BJ (cell line): ENCODE measurements around the gene MYBPH. TPM values are rescaled to one million over a fixed set of nuclear protein-coding genes. Genes with fewer than 3 reads are reported as not detected.

ENCODE experiments used
- CTCF ChIA-PET: fragments of 350-600 bp; formaldehyde crosslinking; extraction: SDS; loops from one replicate; lab custom pipeline; 2021; ENCODE audit warnings: antibody characterized with exemption, inconsistent platforms; lab: Yijun Ruan, JAX
- POLR2A ChIA-PET: fragments of 300-600 bp; sonication (Branson Sonifier 250); formaldehyde crosslinking; extraction: SDS; loops from one replicate; lab custom pipeline; 2021; ENCODE audit warnings: antibody characterized with exemption; lab: Charles Lee
- DNase-seq: peaks from one replicate; pipeline ENCODE4 v3.0.0-alpha.2; 2011; ENCODE audit warnings: low read depth
- H3K27me3 ChIP-seq: 2 replicates; pipeline ENCODE4 v1.6.0; 2011; ENCODE audit warnings: low read length; ENCODE audit not compliant: control insufficient read depth, insufficient read depth
- H3K36me3 ChIP-seq: 2 replicates; pipeline ENCODE4 v1.5.1; 2011; ENCODE audit warnings: low read length; ENCODE audit not compliant: control insufficient read depth, insufficient read depth
- H3K4me3 ChIP-seq: 2 replicates; pipeline ENCODE4 v1.5.1; 2011; ENCODE audit warnings: low read depth, mild to moderate bottlenecking, control low read depth, low read length
- polyA plus RNA-seq: library from polyadenylated mRNA; depleted of rRNA; stranded (reverse); fragments of >200 nt; gene quantifications from 2 replicates; pipeline ENCODE4 v1.2.3, GENCODE V29; 2011
- TF ChIP-seq, protein P1 (sequence below): IDR thresholded peaks from 2 replicates; pipeline ENCODE4 v1.5.1; 2011; ENCODE audit warnings: low read depth, mild to moderate bottlenecking, control low read depth, inconsistent platforms, low read length, moderate library complexity; ENCODE audit not compliant: insufficient read depth

Gene MYBPH
- polyA plus RNA-seq, 1 experiment: not detected

DNA sequence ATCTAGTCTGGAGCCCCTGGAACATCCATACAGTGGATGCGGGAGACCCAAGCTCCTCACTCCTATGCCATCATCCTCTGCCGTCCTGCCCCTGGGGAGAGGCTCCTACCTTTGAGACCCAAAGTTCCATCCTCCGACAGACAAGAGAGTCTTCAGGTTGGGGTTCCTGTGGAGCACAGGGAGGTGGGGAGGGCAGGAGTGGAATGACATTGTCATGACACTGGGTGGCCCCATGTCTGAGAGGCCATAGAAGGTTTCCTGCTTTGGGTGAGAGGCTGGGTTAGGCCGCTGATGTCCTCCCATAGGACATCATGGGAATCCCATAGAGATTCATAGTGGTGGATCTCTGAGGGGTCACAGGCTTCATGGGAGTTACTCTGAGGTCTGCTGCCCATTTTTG, 8.8 kb upstream of the MYBPH start:
- no peak for DNase-seq
- no peaks in the 10 kb centered on the region for H3K36me3 ChIP-seq
- CTCF ChIA-PET: interaction anchor here (1.2 to 9.3 kb wide), 4 partner anchors 8 to 32 kb away, joined by 3 to 60 read pairs (median 8); partner anchors contain the start of gene MYBPH
- peaks cover 3% of the 10 kb centered on the region; the same call in 1 of the 2 replicates for H3K27me3 ChIP-seq
- POLR2A ChIA-PET: no interaction called here
- H3K4me3 ChIP-seq: no peak overlapping the region
- TF ChIP-seq, protein P1, sequence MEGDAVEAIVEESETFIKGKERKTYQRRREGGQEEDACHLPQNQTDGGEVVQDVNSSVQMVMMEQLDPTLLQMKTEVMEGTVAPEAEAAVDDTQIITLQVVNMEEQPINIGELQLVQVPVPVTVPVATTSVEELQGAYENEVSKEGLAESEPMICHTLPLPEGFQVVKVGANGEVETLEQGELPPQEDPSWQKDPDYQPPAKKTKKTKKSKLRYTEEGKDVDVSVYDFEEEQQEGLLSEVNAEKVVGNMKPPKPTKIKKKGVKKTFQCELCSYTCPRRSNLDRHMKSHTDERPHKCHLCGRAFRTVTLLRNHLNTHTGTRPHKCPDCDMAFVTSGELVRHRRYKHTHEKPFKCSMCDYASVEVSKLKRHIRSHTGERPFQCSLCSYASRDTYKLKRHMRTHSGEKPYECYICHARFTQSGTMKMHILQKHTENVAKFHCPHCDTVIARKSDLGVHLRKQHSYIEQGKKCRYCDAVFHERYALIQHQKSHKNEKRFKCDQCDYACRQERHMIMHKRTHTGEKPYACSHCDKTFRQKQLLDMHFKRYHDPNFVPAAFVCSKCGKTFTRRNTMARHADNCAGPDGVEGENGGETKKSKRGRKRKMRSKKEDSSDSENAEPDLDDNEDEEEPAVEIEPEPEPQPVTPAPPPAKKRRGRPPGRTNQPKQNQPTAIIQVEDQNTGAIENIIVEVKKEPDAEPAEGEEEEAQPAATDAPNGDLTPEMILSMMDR: no peak

DNA sequence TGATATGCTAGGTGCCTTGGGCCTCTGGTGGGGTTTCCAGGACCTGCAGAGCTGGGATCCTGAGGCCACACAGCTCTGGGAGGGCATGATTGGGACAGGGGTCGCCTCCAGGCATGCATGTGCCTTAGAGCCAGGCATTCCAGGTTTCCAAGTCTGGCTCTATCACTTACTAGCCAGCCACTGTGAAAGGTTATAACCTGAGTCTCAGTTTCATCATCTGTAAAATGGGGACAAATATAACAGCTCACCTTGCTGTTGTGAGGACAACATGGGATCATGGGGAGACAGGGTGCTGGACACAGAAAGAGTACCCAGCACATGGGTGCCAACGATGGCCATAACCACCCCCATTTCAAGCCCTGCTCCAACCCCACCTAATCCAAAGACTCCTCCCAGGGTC, 8.2 kb upstream of the MYBPH start:
- H3K36me3 ChIP-seq: no peaks in the 10 kb centered on the region
- H3K4me3 ChIP-seq: no peak overlapping the region
- TF ChIP-seq, protein P1: no peak
- ChIA-PET POLR2A (no interaction called here), CTCF (interaction anchor here (1.2 to 9.3 kb wide), 3 partner anchors 11 to 32 kb away, joined by 3 to 60 read pairs (median 6); no protein-coding TSS in a partner anchor)
- DNase-seq: no peak
- H3K27me3 ChIP-seq: peaks cover 3% of the 10 kb centered on the region; the same call in 1 of the 2 replicates

DNA sequence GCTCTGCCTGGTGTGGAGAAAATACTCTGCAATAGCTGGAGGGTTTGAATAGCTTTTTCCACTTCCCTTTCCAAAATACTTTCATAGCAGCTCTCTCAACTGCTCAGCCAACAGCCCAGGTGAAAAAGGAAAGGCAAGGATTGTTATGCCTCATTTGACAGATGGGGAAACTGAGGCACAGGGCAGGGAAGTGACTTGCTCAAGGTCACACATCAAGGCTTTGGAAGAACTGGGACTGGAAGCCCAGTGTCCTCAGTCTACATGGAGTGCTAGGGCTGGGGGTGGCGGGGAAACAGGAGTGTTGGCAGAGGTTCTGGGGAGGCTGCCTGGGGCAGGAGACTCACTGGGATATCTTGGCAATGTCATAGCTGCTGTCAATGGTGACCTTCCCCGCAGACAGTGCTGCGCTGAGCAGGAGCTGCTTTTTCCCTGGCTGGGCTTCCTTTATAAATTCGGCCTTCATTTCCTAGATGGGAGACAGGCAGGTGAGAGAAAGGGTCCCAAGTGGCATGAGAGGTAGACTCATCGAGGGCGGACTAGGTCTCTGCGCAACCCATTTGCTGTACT, 6.8 kb upstream of the MYBPH start:
- TF ChIP-seq, protein P1: no peak
- ChIA-PET CTCF (interaction anchor here (0.6 to 9.3 kb wide), 5 partner anchors 10 to 281 kb away, joined by 3 to 60 read pairs (median 5); no protein-coding TSS in a partner anchor), POLR2A (no interaction called here)
- DNase-seq: no peak
- H3K4me3 ChIP-seq: no peak overlapping the region
- peaks cover 1% of the 10 kb centered on the region; the same call in 1 of the 2 replicates for H3K27me3 ChIP-seq
- H3K36me3 ChIP-seq: no peaks in the 10 kb centered on the region

DNA sequence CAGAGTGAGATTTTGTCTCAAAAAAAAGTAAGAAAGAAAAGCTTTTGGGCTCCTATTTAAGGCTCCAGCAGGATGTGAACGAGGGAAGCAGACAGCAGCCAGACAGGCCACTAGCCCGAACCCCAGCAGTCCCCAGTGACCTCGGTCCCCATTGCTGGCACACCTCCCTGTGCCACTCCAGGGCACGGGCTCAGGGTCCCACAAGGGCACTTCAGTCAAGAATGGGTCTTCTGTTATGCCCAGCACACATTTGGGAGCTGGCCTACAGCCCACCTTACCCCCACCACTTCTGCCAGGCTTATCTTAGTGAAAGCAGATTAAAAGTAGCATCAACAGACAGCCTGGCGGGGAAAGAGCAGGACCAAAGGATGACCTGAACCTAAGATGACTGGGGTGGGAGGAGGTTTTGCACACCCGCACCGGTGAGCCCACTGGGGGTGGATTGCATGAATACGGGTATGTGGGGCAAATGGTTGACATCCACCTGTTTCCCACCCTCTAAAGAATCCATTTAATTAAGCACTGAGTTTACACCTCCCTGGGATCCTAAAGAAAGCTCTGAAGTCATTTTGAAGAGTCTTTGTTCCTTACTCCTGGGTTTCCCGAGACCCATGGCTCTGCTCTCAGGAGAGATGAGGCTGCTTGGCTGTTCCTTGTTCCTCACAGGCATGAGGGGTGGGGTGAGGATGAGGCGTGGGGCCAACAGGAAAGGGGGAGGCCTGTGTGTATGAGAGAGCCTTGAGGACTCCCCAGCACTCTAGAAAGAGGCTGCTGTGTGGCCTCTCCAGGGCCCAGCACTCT, 6.2 kb upstream of the MYBPH start:
- DNase-seq: no peak
- CTCF ChIA-PET: interaction anchor here (0.6 to 9.3 kb wide), 5 partner anchors 9 to 282 kb away, joined by 3 to 60 read pairs (median 4); no protein-coding TSS in a partner anchor
- TF ChIP-seq, protein P1: no peak

More for the DNA sequence above, 6.2 kb upstream of the MYBPH start:
- POLR2A ChIA-PET: no interaction called here
- H3K36me3 ChIP-seq: no peaks in the 10 kb centered on the region
- H3K4me3 ChIP-seq: no peak overlapping the region
- peaks cover 1% of the 10 kb centered on the region; the same call in 1 of the 2 replicates for H3K27me3 ChIP-seq
